Neural progenitor cell (in vitro differentiated cells): ENCODE measurements around the gene RERE. TPM values are rescaled to one million over a fixed set of nuclear protein-coding genes. Genes with fewer than 3 reads are reported as not detected.

ENCODE experiments used
- DNase-seq: peaks from one replicate; pipeline ENCODE4 v3.0.0-alpha.2; 2016; ENCODE audit warnings: low spot score
- H2AFZ ChIP-seq: fragments of 200-600 bp; sonication (generic); replicated peaks from 2 replicates; pipeline ENCODE4 v1.6.1; 2016; ENCODE audit warnings: antibody characterized with exemption
- H3F3A ChIP-seq: fragments of 200-600 bp; sonication (generic); 2 replicates; pipeline ENCODE4 v1.6.1; 2016; ENCODE audit warnings: antibody characterized with exemption, low read depth
- H3K27ac ChIP-seq: fragments of 200-600 bp; sonication (generic); 2 replicates; pipeline ENCODE4 v1.5.1; 2016; ENCODE audit warnings: mild to moderate bottlenecking
- H3K27me3 ChIP-seq: fragments of 200-600 bp; sonication (generic); 2 replicates; pipeline ENCODE4 v1.6.1; 2016; ENCODE audit warnings: mild to moderate bottlenecking, moderate library complexity
- H3K36me3 ChIP-seq: fragments of 200-600 bp; sonication (generic); 2 replicates; pipeline ENCODE4 v1.5.1; 2016
- H3K4me1 ChIP-seq: fragments of 200-600 bp; sonication (generic); 2 replicates; pipeline ENCODE4 v1.6.1; 2016; ENCODE audit warnings: mixed run types
- H3K4me2 ChIP-seq: fragments of 200-600 bp; sonication (generic); 2 replicates; pipeline ENCODE4 v1.6.1; 2016
- H3K4me3 ChIP-seq: fragments of 200-600 bp; sonication (generic); 2 replicates; pipeline ENCODE4 v1.5.1; 2016
- H3K79me2 ChIP-seq: fragments of 200-600 bp; sonication (generic); 2 replicates; pipeline ENCODE4 v1.6.1; 2016; ENCODE audit warnings: low read depth
- H3K9ac ChIP-seq: fragments of 200-600 bp; sonication (generic); 2 replicates; pipeline ENCODE4 v1.6.1; 2016
- H3K9me3 ChIP-seq: fragments of 200-600 bp; sonication (generic); 2 replicates; pipeline ENCODE4 v1.5.1; 2016; ENCODE audit warnings: low read depth
- H4K20me1 ChIP-seq: fragments of 200-600 bp; sonication (generic); 2 replicates; pipeline ENCODE4 v1.6.1; 2016; ENCODE audit warnings: low read depth
- H3K27ac Mint-ChIP-seq: 3 replicates; pipeline ENCODE4 v1.8.0; 2021; ENCODE audit warnings: mixed read lengths
- H3K27me3 Mint-ChIP-seq: 2 replicates; pipeline ENCODE4 v1.8.0; 2022; ENCODE audit warnings: low read depth, mild to moderate bottlenecking, inconsistent platforms, moderate library complexity, mixed read lengths; ENCODE audit not compliant: insufficient read depth
- H3K36me3 Mint-ChIP-seq: 3 replicates; pipeline ENCODE4 v1.8.0; 2021; ENCODE audit warnings: mixed read lengths
- H3K4me1 Mint-ChIP-seq: 3 replicates; pipeline ENCODE4 v1.8.0; 2021; ENCODE audit warnings: mixed read lengths
- H3K4me3 Mint-ChIP-seq: 3 replicates; pipeline ENCODE4 v1.8.0; 2021; ENCODE audit warnings: mild to moderate bottlenecking, moderate library complexity, mixed read lengths
- H3K9me3 Mint-ChIP-seq: 3 replicates; pipeline ENCODE4 v1.8.0; 2020; ENCODE audit warnings: mixed read lengths
- CTCF ChIP-seq: fragments of 200-600 bp; sonication (generic); IDR thresholded peaks from 2 replicates; pipeline ENCODE4 v1.5.1; 2017; ENCODE audit warnings: antibody characterized with exemption, mild to moderate bottlenecking
- EZH2 ChIP-seq: fragments of 200-600 bp; sonication (generic); IDR thresholded peaks from 2 replicates; pipeline ENCODE4 v1.6.1; 2017; ENCODE audit warnings: antibody characterized with exemption, mild to moderate bottlenecking, moderate library complexity
- EZH2phosphoT487 ChIP-seq: fragments of 200-600 bp; sonication (generic); IDR thresholded peaks from 2 replicates; pipeline ENCODE4 v1.6.1; 2017; ENCODE audit warnings: antibody characterized with exemption
- total RNA-seq: library from RNA; depleted of rRNA; stranded (reverse); fragments of >200 nt; gene quantifications from 2 replicates; pipeline ENCODE4 v1.2.3, GENCODE V29; 2015; ENCODE audit warnings: low replicate concordance

The RERE gene
- total RNA-seq, 1 donor from 2014 or later = 29.8 TPM

- Mint-ChIP-seq H3K27me3 (peaks cover 5% of the 10 kb centered on the region), H3K27ac (no peak overlapping the region), H3K9me3 (no peaks in the 10 kb centered on the region), H3K36me3 (peaks cover 5% of the 10 kb centered on the region), H3K4me3 (no peak overlapping the region), H3K4me1 (peaks cover 50% of the 10 kb centered on the region)
- H3K9ac ChIP-seq = no peak overlapping the region
- H3K4me1 ChIP-seq = peaks cover 26% of the 10 kb centered on the region
- peaks cover 66% of the 10 kb centered on the region for H4K20me1 ChIP-seq
- H3K36me3 ChIP-seq = no peaks in the 10 kb centered on the region
- H3K4me3 ChIP-seq = no peak overlapping the region
- no peak for DNase-seq
- H3F3A ChIP-seq = peaks cover 29% of the 10 kb centered on the region
- H3K79me2 ChIP-seq = peaks cover 100% of the 10 kb centered on the region
- no peaks in the 10 kb centered on the region for H3K27me3 ChIP-seq
- H3K9me3 ChIP-seq = no peaks in the 10 kb centered on the region
- no peak overlapping the region for H3K27ac ChIP-seq
- H2AFZ ChIP-seq = no peak overlapping the region
- TF ChIP-seq EZH2 (no peak), EZH2phosphoT487 (no peak), CTCF (no peak)
- H3K4me2 ChIP-seq = no peak overlapping the region
These were observed 101.2 kb downstream of the RERE start for GRCh38 chr1:8716238-8716637.

- peaks cover 52% of the 10 kb centered on the region for H3K4me1 Mint-ChIP-seq
- H3K4me1 ChIP-seq = peaks cover 25% of the 10 kb centered on the region
These were observed 103.3 kb downstream of the RERE start for GRCh38 chr1:8714173-8714572.

GRCh38 chr1:8712413-8713231 lies 104.8 kb downstream of the RERE start:
- Histone ChIP-seq H3K79me2 (peaks cover 100% of the 10 kb centered on the region), H3K27me3 (no peaks in the 10 kb centered on the region), H4K20me1 (peaks cover 51% of the 10 kb centered on the region), H2AFZ (no peak overlapping the region), H3K4me3 (peak overlapping the region; percentile 17), H3K36me3 (no peaks in the 10 kb centered on the region), H3K9me3 (no peaks in the 10 kb centered on the region), H3K27ac (peak overlapping the region; percentile 11), H3K4me2 (peak overlapping the region; percentile 59), H3K4me1 (peaks cover 18% of the 10 kb centered on the region), H3K9ac (no peak overlapping the region), H3F3A (peaks cover 15% of the 10 kb centered on the region)
- H3K9me3 Mint-ChIP-seq = no peaks in the 10 kb centered on the region
- DNase-seq = peak; percentile 42
- no peak for TF ChIP-seq CTCF
- TF ChIP-seq EZH2phosphoT487 = peak; percentile 59
- peak overlapping the region; percentile 43 for H3K4me3 Mint-ChIP-seq
- peaks cover 14% of the 10 kb centered on the region for H3K36me3 Mint-ChIP-seq
- H3K4me1 Mint-ChIP-seq = peaks cover 46% of the 10 kb centered on the region
- H3K27me3 Mint-ChIP-seq = peaks cover 2% of the 10 kb centered on the region
- peak overlapping the region; percentile 96 for H3K27ac Mint-ChIP-seq

More at GRCh38 chr1:8714173-8714572, 103.3 kb downstream of the RERE start:
- DNase-seq = no peak
- no peak overlapping the region for H3K4me3 ChIP-seq
- H3K27ac ChIP-seq = no peak overlapping the region
- TF ChIP-seq EZH2phosphoT487 (no peak), CTCF (no peak), EZH2 (no peak)
- Mint-ChIP-seq H3K27ac (peak overlapping the region; percentile 55), H3K9me3 (no peaks in the 10 kb centered on the region), H3K27me3 (peaks cover 2% of the 10 kb centered on the region), H3K4me3 (no peak overlapping the region), H3K36me3 (peaks cover 11% of the 10 kb centered on the region)
- H3K36me3 ChIP-seq = no peaks in the 10 kb centered on the region
- H3K9ac ChIP-seq = no peak overlapping the region
- H3K79me2 ChIP-seq = peaks cover 100% of the 10 kb centered on the region
- no peaks in the 10 kb centered on the region for H3K9me3 ChIP-seq
- peaks cover 64% of the 10 kb centered on the region for H4K20me1 ChIP-seq
- H3K27me3 ChIP-seq = no peaks in the 10 kb centered on the region
- peaks cover 25% of the 10 kb centered on the region for H3F3A ChIP-seq
- H2AFZ ChIP-seq = no peak overlapping the region
- no peak overlapping the region for H3K4me2 ChIP-seq
